HG03060 (cell line): ENCODE measurements around the gene TMA16.
"Not testable (repeated sequence)": the region's sequence is repeated elsewhere in the genome, so short reads cannot be mapped to it uniquely, and the experiment has no call there.

Experiments
- ATAC-seq: cut with Tn5 transposase; IDR thresholded peaks from one replicate; pipeline ENCODE4 v1.9.1; 2021; ENCODE audit warnings: low read depth, moderate number of reproducible peaks; ENCODE audit not compliant: unreplicated experiment

Gene TMA16

GRCh38 chr4:163494360-163495241 is at the start of gene TMA16:
TSS of gene TMA16 (plus strand) at chr4:163494690. CDS start at chr4:163494802, 112 bp downstream.
- peak; percentile 64 for ATAC-seq

- not testable (repeated sequence) for ATAC-seq
Measured at GRCh38 chr4:163447023-163447422, 47.5 kb upstream of the TMA16 start.

GRCh38 chr4:163447481-163447880 is 47.0 kb upstream of the TMA16 start:
- no peak for ATAC-seq

- no peak for ATAC-seq
Measured at GRCh38 chr4:163448540-163449203, 45.8 kb upstream of the TMA16 start.

- no peak for ATAC-seq
Measured at GRCh38 chr4:163462556-163462955, 31.9 kb upstream of the TMA16 start.

GRCh38 chr4:163467082-163467770 is 27.3 kb upstream of the TMA16 start:
- ATAC-seq, result no peak

- no peak for ATAC-seq
Measured at GRCh38 chr4:163470391-163470790, 24.1 kb upstream of the TMA16 start.

- no peak for ATAC-seq
Measured at GRCh38 chr4:163473130-163473529, 21.4 kb upstream of the TMA16 start.

GRCh38 chr4:163473576-163473975 is 20.9 kb upstream of the TMA16 start, which contains the start of gene TKTL2:
TSS of gene TKTL2 (minus strand) at chr4:163473754. CDS start at chr4:163473734, 20 bp downstream.
- ATAC-seq, result no peak

- no peak for ATAC-seq
Measured at GRCh38 chr4:163474027-163474426, 20.5 kb upstream of the TMA16 start.

- ATAC-seq, result no peak
Measured at GRCh38 chr4:163476761-163477438, 17.6 kb upstream of the TMA16 start.

GRCh38 chr4:163482190-163482589 is 12.3 kb upstream of the TMA16 start:
- ATAC-seq, result peak; percentile 65

GRCh38 chr4:163484906-163485305 is 9.6 kb upstream of the TMA16 start:
- ATAC-seq, result peak; percentile 51

GRCh38 chr4:163485589-163485988 is 8.9 kb upstream of the TMA16 start:
- ATAC-seq, result no peak

- no peak for ATAC-seq
Measured at GRCh38 chr4:163486321-163486720, 8.2 kb upstream of the TMA16 start.

GRCh38 chr4:163489929-163490328 is 4.6 kb upstream of the TMA16 start:
- ATAC-seq, result no peak

GRCh38 chr4:163492951-163493504 is 1.5 kb upstream of the TMA16 start:
- no peak for ATAC-seq

- ATAC-seq, result no peak
Measured at GRCh38 chr4:163493643-163494359, 689 bp upstream of the TMA16 start.

GRCh38 chr4:163495900-163496299 is 1.4 kb downstream of the TMA16 start:
- ATAC-seq, result peak; percentile 41

- ATAC-seq, result no peak
Measured at GRCh38 chr4:163500586-163500985, 6.1 kb downstream of the TMA16 start.
